ENCODE measurements around the gene ADCY3. TPM values are rescaled to one million over a fixed set of nuclear protein-coding genes. Genes with fewer than 3 reads are reported as not detected.

Gene ADCY3
- total and polyA plus RNA-seq, 10 donors: 36.5 to 61.5 (median 52.7) TPM

DNA sequence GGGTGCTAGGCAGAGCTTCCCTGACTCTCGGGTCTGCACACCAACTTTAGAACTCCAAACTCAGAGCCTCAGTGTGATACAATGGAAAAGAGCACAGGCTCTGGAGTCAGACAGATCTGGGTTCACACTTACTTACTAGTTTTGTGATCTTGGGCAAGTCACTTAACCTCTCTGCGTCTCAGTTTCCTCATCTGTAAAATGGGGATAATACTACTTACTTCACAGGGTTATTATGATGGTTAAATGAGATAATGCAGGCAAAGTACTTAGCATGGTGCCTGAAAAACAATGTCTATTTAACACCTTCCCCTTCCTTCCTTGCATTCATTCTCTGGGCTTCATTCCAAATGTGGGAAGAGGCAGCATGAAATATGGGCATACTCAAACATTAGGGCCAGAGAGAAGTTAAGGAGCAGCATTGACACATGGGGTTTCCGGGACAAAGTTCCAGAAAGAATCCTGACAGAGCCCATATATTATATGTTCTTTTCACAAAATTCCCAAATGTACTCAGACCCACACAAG is 38.4 kb upstream of the ADCY3 start:
- H3K27ac ChIP-seq: no peak overlapping the region
- intact Hi-C loops (cut with DNase I; ENCODE audit: low total_unique reads): no loop called here
- H3K4me1 ChIP-seq: no peaks in the 10 kb centered on the region
- H3K9me3 ChIP-seq: peaks cover 0 to 23% (median 17%) of the 10 kb centered on the region in 8 donors
- H3K4me3 ChIP-seq: no peak overlapping the region
- no peaks in the 10 kb centered on the region for H3K27me3 ChIP-seq (replicated peaks in 1 of 7)
- WGBS, 5 donors: 86 to 94% (median 90%) methylated on average over 3 of the region's 3 CpGs
- TF ChIP-seq POLR2AphosphoS5 (IDR thresholded peaks at IDR 0.05): no peak
- TF ChIP-seq, protein P1, sequence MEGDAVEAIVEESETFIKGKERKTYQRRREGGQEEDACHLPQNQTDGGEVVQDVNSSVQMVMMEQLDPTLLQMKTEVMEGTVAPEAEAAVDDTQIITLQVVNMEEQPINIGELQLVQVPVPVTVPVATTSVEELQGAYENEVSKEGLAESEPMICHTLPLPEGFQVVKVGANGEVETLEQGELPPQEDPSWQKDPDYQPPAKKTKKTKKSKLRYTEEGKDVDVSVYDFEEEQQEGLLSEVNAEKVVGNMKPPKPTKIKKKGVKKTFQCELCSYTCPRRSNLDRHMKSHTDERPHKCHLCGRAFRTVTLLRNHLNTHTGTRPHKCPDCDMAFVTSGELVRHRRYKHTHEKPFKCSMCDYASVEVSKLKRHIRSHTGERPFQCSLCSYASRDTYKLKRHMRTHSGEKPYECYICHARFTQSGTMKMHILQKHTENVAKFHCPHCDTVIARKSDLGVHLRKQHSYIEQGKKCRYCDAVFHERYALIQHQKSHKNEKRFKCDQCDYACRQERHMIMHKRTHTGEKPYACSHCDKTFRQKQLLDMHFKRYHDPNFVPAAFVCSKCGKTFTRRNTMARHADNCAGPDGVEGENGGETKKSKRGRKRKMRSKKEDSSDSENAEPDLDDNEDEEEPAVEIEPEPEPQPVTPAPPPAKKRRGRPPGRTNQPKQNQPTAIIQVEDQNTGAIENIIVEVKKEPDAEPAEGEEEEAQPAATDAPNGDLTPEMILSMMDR (IDR thresholded peaks at IDR 0.05 in 8 of 11, conservative IDR thresholded peaks at IDR 0.05 in 3 of 11): no peak
- TF ChIP-seq POLR2A (IDR thresholded peaks at IDR 0.05): no peak
- no peak for DNase-seq
- H3K36me3 ChIP-seq: peaks cover 0 to 100% (median 74%) of the 10 kb centered on the region in 6 donors

DNA sequence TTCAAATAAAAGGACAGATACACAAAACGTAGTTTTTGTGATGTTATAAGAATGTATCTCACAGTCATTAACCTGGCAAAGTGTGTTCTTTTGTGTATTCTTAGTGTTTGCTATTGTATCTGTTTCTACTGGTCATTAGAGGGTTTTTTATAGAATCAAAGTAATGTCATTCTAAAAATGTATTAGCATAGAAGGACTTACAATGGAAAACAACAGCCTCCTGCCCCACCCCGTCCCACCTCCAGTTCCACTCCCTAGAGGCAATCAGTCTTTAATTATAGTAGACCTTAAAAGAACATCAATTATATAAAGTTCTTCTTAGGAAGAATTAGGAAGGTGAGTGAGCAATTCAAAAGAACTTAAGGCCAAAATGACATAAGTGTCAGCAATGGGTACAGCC is 37.9 kb upstream of the ADCY3 start:
- intact Hi-C loops (cut with DNase I; ENCODE audit: low total_unique reads): no loop called here

DNA sequence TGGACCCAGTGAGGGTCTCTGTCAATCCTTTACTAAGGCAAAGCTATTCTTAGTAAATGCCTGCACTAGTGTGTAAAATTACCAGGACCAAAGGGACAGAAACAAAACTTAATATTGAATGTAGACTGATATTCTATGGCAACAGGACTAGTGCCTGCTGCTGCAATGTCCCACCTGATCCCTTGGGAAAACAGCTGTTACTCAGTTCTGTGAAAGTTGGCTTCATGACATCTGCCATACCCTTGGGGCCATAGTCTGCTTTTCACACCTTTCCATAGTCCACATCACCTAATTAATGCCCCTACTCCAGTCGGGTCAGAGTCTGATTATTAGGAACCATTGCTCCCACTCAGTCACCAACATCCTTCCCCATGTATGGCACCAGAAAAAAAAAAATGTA is 37.2 kb upstream of the ADCY3 start:
- 86 to 100% (median 91%) methylated on average over 1 of the region's 1 CpG for WGBS, 5 donors
- TF ChIP-seq POLR2AphosphoS5 (IDR thresholded peaks at IDR 0.05): no peak
- no peak for TF ChIP-seq POLR2A (IDR thresholded peaks at IDR 0.05)
- TF ChIP-seq, protein P1 (IDR thresholded peaks at IDR 0.05 in 8 of 11, conservative IDR thresholded peaks at IDR 0.05 in 3 of 11): no peak
- Histone ChIP-seq H3K27ac (no peak overlapping the region), H3K4me3 (no peak overlapping the region), H3K9me3 (peaks cover 0 to 23% (median 17%) of the 10 kb centered on the region in 8 donors), H3K4me1 (no peaks in the 10 kb centered on the region), H3K27me3 (replicated peaks in 1 of 7) (no peaks in the 10 kb centered on the region), H3K36me3 (peaks cover 0 to 100% (median 70%) of the 10 kb centered on the region in 6 donors)
- intact Hi-C loops (cut with DNase I; ENCODE audit: low total_unique reads): no loop called here
- no peak for DNase-seq

More for the DNA sequence above, 37.9 kb upstream of the ADCY3 start:
- 88 to 94% (median 92%) methylated on average over 2 of the region's 2 CpGs for WGBS, 5 donors
- H3K9me3 ChIP-seq: peaks cover 0 to 23% (median 17%) of the 10 kb centered on the region in 8 donors
- H3K27me3 ChIP-seq (replicated peaks in 1 of 7): no peaks in the 10 kb centered on the region
- DNase-seq: no peak
- peaks cover 0 to 100% (median 74%) of the 10 kb centered on the region in 6 donors for H3K36me3 ChIP-seq
- no peak overlapping the region for H3K27ac ChIP-seq
- TF ChIP-seq, protein P1 (IDR thresholded peaks at IDR 0.05 in 8 of 11, conservative IDR thresholded peaks at IDR 0.05 in 3 of 11): no peak
- TF ChIP-seq POLR2A (IDR thresholded peaks at IDR 0.05) (no peak), POLR2AphosphoS5 (IDR thresholded peaks at IDR 0.05) (no peak)
- no peak overlapping the region for H3K4me3 ChIP-seq
- H3K4me1 ChIP-seq: no peaks in the 10 kb centered on the region

DNA sequence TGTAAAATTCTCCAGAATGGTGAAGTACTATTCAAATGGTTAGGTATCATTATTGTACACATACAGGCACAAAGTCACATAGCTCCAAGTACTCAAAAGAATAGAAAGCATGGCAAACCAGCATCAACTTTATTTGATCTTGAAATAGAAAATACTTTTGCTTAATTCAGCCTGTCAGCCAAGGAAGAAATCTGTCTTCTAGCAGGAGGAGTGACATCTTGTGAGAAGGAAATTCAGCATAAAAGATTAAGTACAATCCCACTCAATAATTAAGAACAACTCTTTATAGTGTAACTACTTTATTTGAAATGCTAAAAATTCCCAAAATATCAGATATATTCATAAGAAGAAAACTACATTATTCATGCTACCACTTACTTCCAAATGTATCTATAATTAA is 35.9 kb upstream of the ADCY3 start:
- TF ChIP-seq POLR2AphosphoS5 (IDR thresholded peaks at IDR 0.05) (no peak), POLR2A (IDR thresholded peaks at IDR 0.05) (no peak)
- TF ChIP-seq, protein P1 (IDR thresholded peaks at IDR 0.05 in 8 of 11, conservative IDR thresholded peaks at IDR 0.05 in 3 of 11): no peak
- no peak for DNase-seq
- Histone ChIP-seq H3K36me3 (peaks cover 0 to 100% (median 70%) of the 10 kb centered on the region in 6 donors), H3K9me3 (peaks cover 0 to 23% (median 17%) of the 10 kb centered on the region in 8 donors), H3K27ac (no peak overlapping the region), H3K4me1 (no peaks in the 10 kb centered on the region), H3K4me3 (no peak overlapping the region), H3K27me3 (replicated peaks in 1 of 7) (no peaks in the 10 kb centered on the region)
- intact Hi-C loops (cut with DNase I; ENCODE audit: low total_unique reads): no loop called here
